Activated CD4-positive, alpha-beta T cell treated with anti-CD3 and anti-CD28 coated beads for 48 hours (primary cell): ENCODE data around the gene CCDC200.
A peak's percentile ranks its signal among the peaks of the same experiment; 100 is the strongest.
"Not testable (repeated sequence)": the region's sequence is repeated elsewhere in the genome, so short reads cannot be mapped to it uniquely, and the experiment has no call there.

Experiments
- DNase-seq: peaks from one replicate; pipeline ENCODE4 v3.0.0-alpha.2; 2020

Gene CCDC200

GRCh38 chr17:43228020-43228782, at the start of gene CCDC200:
TSS of gene CCDC200 (minus strand) at chr17:43228623. CDS start at chr17:43228554, 69 bp downstream.
- DNase-seq: not testable (repeated sequence)

- DNase-seq: not testable (repeated sequence)
These were observed 44.5 kb upstream of the CCDC200 start for GRCh38 chr17:43272914-43273313.

GRCh38 chr17:43272483-43272882, 44.1 kb upstream of the CCDC200 start:
- peak; percentile 3 for DNase-seq

- DNase-seq: not testable (repeated sequence)
These were observed 42.4 kb upstream of the CCDC200 start for GRCh38 chr17:43270552-43271504.

GRCh38 chr17:43246456-43246855, 18.0 kb upstream of the CCDC200 start:
- not testable (repeated sequence) for DNase-seq

GRCh38 chr17:43240596-43241352, 12.4 kb upstream of the CCDC200 start:
- DNase-seq: not testable (repeated sequence)

GRCh38 chr17:43239597-43239996, 11.2 kb upstream of the CCDC200 start:
- not testable (repeated sequence) for DNase-seq

- DNase-seq: not testable (repeated sequence)
These were observed 5.5 kb upstream of the CCDC200 start, which contains the start of gene RNU2-1 for GRCh38 chr17:43233877-43234276. TSS of gene RNU2-1 (minus strand) at chr17:43233977.

GRCh38 chr17:43233263-43233662, 4.8 kb upstream of the CCDC200 start:
- not testable (repeated sequence) for DNase-seq

- DNase-seq: peak; percentile 20
These were observed 3.7 kb upstream of the CCDC200 start for GRCh38 chr17:43232021-43232699.

GRCh38 chr17:43231205-43232020, 3.0 kb upstream of the CCDC200 start:
- not testable (repeated sequence) for DNase-seq

GRCh38 chr17:43226393-43226792, 2.0 kb downstream of the CCDC200 start:
- DNase-seq: no peak

GRCh38 chr17:43224146-43224705, 4.2 kb downstream of the CCDC200 start:
- DNase-seq: no peak

GRCh38 chr17:43220511-43221125, 7.8 kb downstream of the CCDC200 start:
- DNase-seq: no peak

GRCh38 chr17:43219746-43220380, 8.6 kb downstream of the CCDC200 start:
- DNase-seq: no peak

GRCh38 chr17:43219001-43219400, 9.4 kb downstream of the CCDC200 start:
- no peak for DNase-seq

- peak; percentile 48 for DNase-seq
These were observed 10.8 kb downstream of the CCDC200 start for GRCh38 chr17:43217614-43218087.

GRCh38 chr17:43216762-43217613, 11.4 kb downstream of the CCDC200 start:
- DNase-seq: no peak

- no peak for DNase-seq
These were observed 12.1 kb downstream of the CCDC200 start for GRCh38 chr17:43216369-43216761.
